ENCODE data around the gene TRIOBP.
A peak's percentile ranks its signal among the peaks of the same experiment; 100 is the strongest.
"Not testable (repeated sequence)": the region's sequence is repeated elsewhere in the genome, so short reads cannot be mapped to it uniquely, and the experiment has no call there.

TRIOBP gene

DNA sequence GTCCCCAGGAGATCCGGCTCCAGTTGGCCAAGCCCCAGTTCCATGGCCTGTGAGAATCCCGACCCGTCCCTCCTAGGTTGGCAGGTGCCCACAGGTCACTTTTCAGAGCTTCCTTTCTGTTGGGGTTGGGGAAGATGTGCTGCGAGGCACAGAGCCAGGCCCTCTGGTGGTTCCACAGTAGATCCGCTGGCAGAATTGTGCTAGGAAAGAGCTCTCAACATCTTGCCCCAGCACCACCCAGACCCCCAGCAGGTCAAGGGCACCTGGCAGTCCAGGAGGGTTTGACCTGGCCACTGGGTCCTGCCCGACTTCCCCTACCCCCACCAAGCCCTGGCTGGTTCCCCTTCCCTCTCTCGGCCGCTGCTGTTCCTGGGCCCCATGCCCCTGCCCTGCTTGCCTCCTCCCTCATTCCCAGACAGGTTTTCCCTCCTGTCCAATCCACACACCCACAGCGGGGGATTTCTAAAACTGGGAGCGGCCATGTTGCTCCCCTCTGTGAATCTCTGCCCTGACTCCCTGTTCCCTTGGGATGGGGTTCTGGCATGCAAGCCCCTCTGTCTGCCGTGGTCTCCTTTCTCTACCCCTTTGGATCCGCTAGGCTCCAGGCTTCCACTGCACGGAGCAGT lies 84.7 kb downstream of the TRIOBP start:
- DNase-seq = no peak

- no peak for DNase-seq
Measured at GRCh38 chr22:37782340-37783168, 85.7 kb downstream of the TRIOBP start.

- DNase-seq = no peak
Measured at GRCh38 chr22:37784829-37785495, 88.1 kb downstream of the TRIOBP start.

GRCh38 chr22:37790234-37790633 lies 93.4 kb downstream of the TRIOBP start:
- DNase-seq = no peak

- DNase-seq = no peak
Measured at GRCh38 chr22:37792494-37792893, 95.6 kb downstream of the TRIOBP start.

GRCh38 chr22:37794376-37794775 lies 97.5 kb downstream of the TRIOBP start:
- DNase-seq = no peak

DNA sequence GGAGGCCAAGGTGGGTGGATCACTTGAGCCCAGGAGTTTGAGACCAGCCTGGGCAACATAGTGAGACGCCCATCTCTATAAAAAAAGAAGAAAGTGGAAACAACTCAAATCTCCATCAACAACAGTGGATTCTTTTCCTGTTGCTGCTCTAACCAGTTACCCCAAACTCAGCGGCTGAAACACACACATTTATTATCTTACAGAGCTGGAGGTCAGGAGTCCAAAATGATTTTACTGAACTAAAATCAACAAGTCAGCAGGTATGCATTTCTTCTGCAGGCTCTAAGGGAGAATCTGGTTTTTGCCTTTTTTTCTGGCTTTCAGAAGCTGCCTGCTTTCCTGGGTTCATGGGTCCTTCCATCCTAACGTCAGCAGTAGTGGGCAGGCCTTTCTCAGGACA lies 99.2 kb downstream of the TRIOBP start:
- DNase-seq = no peak

- not testable (repeated sequence) for DNase-seq
Measured at GRCh38 chr22:37797259-37797658, 100.4 kb downstream of the TRIOBP start.

GRCh38 chr22:37797874-37798500 lies 101.1 kb downstream of the TRIOBP start:
- DNase-seq = no peak

GRCh38 chr22:37799979-37800378 lies 103.1 kb downstream of the TRIOBP start:
- not testable (repeated sequence) for DNase-seq

GRCh38 chr22:37801946-37802309 lies 105.1 kb downstream of the TRIOBP start:
- no peak for DNase-seq

DNA sequence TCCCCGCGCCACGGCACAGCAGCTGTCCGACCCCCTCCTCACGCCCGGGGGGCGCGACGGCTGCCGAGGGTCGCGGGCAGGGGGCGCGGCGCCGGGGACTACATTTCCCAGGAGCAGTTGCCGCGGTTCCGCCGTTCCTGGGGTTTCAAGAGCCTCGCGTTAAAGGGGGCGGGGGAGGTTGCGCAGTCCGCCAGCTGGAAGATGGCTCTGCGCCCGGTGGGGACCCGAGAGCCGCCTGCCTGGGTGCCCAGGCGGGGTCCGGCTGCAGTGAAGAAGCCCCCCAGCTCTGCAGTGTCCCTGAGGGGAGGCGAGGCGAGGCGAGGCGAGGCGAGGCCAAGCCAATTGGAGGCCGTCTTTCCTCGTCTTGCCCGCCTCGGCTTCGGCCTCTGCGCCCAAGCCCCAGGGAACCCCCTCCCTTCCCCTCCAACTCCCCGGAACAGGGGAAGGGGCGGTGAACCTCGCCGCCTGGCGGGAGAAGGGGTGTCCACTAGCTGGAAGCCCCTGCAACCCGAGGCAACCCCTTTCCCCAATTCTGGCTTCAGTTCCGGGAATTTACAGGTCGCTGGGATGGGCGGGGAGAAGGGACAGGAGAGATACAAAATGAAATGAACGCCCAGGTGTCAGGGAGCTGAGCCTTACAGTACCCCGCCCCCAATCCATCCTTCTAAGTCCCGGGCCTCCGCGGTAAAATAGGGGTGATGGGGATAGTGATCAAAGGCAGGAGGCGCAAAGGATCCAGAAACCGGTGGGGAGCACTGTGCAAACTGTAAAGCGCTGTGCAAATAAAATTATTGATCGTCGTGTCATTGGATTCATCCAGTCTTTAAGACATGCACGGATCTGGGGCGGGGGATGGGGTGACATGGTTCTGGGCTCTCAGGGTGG lies 105.7 kb downstream of the TRIOBP start:
- no peak for DNase-seq

GRCh38 chr22:37803195-37803638 lies 106.4 kb downstream of the TRIOBP start:
- no peak for DNase-seq

- no peak for DNase-seq
Measured at GRCh38 chr22:37803639-37804351, 106.9 kb downstream of the TRIOBP start.

GRCh38 chr22:37804352-37804880 lies 107.6 kb downstream of the TRIOBP start:
- DNase-seq = no peak

GRCh38 chr22:37804881-37805809 lies 108.3 kb downstream of the TRIOBP start:
- DNase-seq = peak; percentile 83

DNA sequence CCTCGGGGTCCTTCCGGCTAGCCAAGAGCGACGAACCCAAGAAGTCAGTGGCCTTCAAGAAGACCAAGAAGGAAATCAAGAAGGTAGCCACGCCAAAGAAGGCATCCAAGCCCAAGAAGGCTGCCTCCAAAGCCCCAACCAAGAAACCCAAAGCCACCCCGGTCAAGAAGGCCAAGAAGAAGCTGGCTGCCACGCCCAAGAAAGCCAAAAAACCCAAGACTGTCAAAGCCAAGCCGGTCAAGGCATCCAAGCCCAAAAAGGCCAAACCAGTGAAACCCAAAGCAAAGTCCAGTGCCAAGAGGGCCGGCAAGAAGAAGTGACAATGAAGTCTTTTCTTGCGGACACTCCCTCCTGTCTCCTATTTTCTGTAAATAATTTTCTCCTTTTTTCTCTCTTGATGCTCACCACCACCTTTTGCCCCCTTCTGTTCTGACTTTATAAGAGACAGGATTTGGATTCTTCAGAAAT lies 109.0 kb downstream of the TRIOBP start:
- DNase-seq = no peak

DNA sequence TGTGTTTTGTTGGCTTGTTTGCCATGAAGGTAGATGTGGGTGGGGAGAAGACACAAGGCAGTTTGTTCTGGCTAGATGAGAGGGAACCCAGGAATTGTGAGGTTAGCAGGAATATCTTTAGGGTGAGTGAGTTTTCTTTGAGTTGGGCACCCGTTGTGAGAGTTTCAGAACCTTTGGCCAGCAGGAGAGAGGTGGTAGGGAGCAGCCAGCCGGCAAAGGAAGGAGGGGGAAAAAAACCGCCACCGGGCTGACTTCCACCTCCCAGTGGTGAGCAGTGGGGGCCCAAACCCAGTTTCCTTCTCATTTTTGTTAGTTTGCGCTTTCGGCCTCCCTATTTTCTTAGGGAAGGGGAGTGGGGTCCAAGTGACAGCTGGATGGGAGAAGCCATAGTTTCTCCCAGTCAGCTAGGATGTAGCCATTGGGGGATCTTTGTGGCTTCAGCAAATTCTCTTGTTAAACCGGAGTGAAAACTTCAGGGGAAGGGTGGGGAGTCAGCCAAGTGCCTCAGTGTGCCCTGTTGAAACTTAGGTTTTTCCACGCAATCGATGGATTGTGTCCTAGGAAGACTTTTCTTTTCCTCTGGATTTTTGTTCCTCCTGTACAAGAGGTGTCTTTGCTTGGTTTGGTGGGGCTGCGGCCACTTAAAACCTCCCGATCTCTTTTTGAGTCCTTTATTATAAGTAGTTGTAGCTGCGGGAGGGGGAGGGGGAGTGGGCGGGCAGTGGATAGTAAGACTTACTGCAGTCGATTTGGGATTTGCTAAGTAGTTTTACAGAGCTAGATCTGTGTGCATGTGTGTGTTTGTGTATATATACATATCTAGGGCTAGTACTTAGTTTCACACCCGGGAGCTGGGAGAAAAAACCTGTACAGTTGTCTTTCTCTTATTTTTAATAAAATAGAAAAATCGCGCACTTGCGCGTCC lies 109.8 kb downstream of the TRIOBP start:
- no peak for DNase-seq
